HEK293 (cell line): ENCODE results near the gene STEAP1B.
A peak's percentile ranks its signal among the peaks of the same experiment; 100 is the strongest.
"Not testable (repeated sequence)": the region's sequence is repeated elsewhere in the genome, so short reads cannot be mapped to it uniquely, and the experiment has no call there.

Source experiments
- CTCF ChIA-PET: fragments of 350-600 bp; formaldehyde crosslinking; extraction: SDS; loops from one replicate; lab custom pipeline; 2021; ENCODE audit warnings: antibody characterized with exemption; lab: Yijun Ruan, JAX
- POLR2A ChIA-PET: fragments of 300-600 bp; formaldehyde crosslinking; extraction: SDS; loops from one replicate; lab custom pipeline; 2020; ENCODE audit warnings: antibody characterized with exemption, inconsistent platforms; lab: Yijun Ruan, JAX
- H3K27ac ChIP-seq: fragments of 200-500 bp; sonication (Bioruptor generic); 2 replicates; pipeline ENCODE4 v1.5.1; 2014; ENCODE audit warnings: low read depth, low read length, control low read depth, inconsistent platforms; ENCODE audit errors: extremely low read depth
- H3K36me3 ChIP-seq, 2 experiments: fragments of 200-500 bp in 1 of 2; sonication (Bioruptor generic) in 1 of 2; 1 replicate in 1 of 2; 2 replicates in 1 of 2; pipeline ENCODE4 v1.5.1; 2014 to 2017; ENCODE audit warnings: inconsistent platforms in 2 of 2, low read length in 2 of 2; ENCODE audit not compliant: control insufficient read depth in 2 of 2, insufficient read depth in 1 of 2
- H3K4me1 ChIP-seq: fragments of 200-500 bp; sonication (Bioruptor generic); 2 replicates; pipeline ENCODE4 v1.5.1; 2014; ENCODE audit warnings: mild to moderate bottlenecking, low read length, inconsistent platforms; ENCODE audit not compliant: control insufficient read depth, insufficient read depth
- H3K4me3 ChIP-seq: 2 replicates; pipeline ENCODE4 v1.5.1; 2011; ENCODE audit warnings: low read depth, mild to moderate bottlenecking, control low read depth, low read length, moderate library complexity
- H3K9me3 ChIP-seq: fragments of 200-500 bp; sonication (Bioruptor generic); 2 replicates; pipeline ENCODE4 v1.5.1; 2014; ENCODE audit warnings: low read depth, low read length, inconsistent platforms; ENCODE audit not compliant: control insufficient read depth, insufficient read depth
- ATF2 ChIP-seq: fragments of 450-650 bp; formaldehyde crosslinking; IDR thresholded peaks from 2 replicates; pipeline ENCODE4 v1.5.1; 2016; ENCODE audit warnings: missing biosample characterization, missing genetic modification characterization, low read depth
- ZNF654 ChIP-seq: fragments of 450-650 bp; formaldehyde crosslinking; IDR thresholded peaks from 2 replicates; pipeline ENCODE4 v1.5.1; 2016; ENCODE audit warnings: low read depth, missing biosample characterization, missing genetic modification characterization
- TF ChIP-seq, protein P1 (sequence below): fragments of 450-650 bp; formaldehyde crosslinking; IDR thresholded peaks from 2 replicates; pipeline ENCODE4 v1.5.1; 2016; ENCODE audit warnings: missing biosample characterization, missing genetic modification characterization, borderline replicate concordance

STEAP1B gene

DNA sequence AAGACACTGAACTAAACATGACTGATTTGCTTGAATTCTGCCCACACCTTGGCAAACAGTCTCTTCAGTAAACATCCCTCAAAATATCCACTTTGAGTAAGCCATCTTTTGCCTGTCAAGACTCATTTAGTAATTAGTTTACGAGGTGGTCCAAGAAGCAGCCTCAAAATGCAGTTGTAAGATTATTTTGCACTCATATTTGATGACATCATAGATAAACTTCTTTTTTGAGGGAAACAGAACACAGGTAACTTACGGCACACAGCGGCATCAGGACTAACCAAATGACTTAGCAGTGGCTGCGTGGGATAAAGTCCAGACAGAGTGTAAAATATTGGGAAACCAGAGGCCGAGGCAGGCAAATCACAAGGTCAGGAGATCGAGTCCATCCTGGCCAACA, 41.8 kb upstream of the STEAP1B start:
- no peak overlapping the region for H3K4me3 ChIP-seq
- CTCF ChIA-PET, result no interaction called here

DNA sequence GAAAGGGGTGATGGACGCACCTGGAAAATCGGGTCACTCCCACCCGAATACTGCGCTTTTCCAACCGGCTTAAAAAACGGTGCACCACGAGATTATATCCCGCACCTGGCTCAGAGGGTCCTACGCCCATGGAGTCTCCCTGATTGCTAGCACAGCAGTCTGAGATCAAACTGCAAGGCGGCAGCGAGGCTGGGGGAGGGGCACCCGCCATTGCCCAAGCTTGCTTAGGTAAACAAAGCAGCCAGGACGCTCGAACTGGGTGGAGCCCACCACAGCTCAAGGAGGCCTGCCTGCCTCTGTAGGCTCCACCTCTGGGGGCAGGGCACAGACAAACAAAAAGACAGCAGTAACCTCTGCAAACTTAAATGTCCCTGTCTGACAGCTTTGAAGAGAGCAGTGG, 28.5 kb upstream of the STEAP1B start:
- POLR2A ChIA-PET, H3K4me3 ChIP-seq, H3K36me3 ChIP-seq, H3K9me3 ChIP-seq, H3K4me1 ChIP-seq, H3K27ac ChIP-seq, CTCF ChIA-PET: not testable (repeated sequence)

More for the DNA sequence above, 41.8 kb upstream of the STEAP1B start:
- H3K9me3 ChIP-seq, result no peaks in the 10 kb centered on the region
- TF ChIP-seq, protein P1, sequence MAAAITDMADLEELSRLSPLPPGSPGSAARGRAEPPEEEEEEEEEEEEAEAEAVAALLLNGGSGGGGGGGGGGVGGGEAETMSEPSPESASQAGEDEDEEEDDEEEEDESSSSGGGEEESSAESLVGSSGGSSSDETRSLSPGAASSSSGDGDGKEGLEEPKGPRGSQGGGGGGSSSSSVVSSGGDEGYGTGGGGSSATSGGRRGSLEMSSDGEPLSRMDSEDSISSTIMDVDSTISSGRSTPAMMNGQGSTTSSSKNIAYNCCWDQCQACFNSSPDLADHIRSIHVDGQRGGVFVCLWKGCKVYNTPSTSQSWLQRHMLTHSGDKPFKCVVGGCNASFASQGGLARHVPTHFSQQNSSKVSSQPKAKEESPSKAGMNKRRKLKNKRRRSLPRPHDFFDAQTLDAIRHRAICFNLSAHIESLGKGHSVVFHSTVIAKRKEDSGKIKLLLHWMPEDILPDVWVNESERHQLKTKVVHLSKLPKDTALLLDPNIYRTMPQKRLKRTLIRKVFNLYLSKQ (tag by site-specific recombination), result no peak
- TF ChIP-seq ATF2 (tag by site-specific recombination), result peak; percentile 73
- H3K36me3 ChIP-seq, result no peaks in the 10 kb centered on the region
- POLR2A ChIA-PET, result no interaction called here
- H3K4me1 ChIP-seq, result peaks cover 9% of the 10 kb centered on the region
- no peak overlapping the region for H3K27ac ChIP-seq

DNA sequence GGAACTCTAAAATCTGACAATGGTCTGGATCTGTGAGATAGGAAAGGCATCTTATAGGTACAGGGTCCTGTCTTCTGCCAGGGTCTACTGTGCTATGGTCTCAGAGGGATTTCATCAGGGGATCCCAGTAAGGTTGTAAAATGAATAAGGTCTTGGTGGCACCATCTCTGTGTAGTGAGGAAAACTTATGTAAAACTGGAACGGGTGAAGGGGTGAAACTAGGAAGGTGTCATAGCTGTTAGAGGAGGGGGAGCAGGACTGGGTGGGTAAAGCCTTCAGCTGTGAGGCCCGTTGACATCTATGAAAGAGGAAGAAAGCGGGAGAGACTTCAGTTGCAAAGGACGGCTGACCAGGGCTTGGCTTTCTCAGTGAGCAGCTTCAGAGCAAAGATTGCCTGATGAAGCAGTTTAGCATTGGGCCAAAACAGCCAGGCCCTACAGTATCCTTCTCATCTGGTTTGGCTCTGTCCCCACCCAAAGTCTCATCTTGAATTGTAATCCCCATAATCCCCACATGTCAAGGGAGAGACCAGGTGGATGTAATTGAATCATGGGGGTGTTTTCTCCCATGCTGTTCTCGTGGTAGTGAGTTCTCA, 24.5 kb upstream of the STEAP1B start:
- POLR2A ChIA-PET, CTCF ChIA-PET, H3K4me3 ChIP-seq, H3K27ac ChIP-seq, H3K4me1 ChIP-seq, H3K9me3 ChIP-seq, H3K36me3 ChIP-seq: not testable (repeated sequence)

DNA sequence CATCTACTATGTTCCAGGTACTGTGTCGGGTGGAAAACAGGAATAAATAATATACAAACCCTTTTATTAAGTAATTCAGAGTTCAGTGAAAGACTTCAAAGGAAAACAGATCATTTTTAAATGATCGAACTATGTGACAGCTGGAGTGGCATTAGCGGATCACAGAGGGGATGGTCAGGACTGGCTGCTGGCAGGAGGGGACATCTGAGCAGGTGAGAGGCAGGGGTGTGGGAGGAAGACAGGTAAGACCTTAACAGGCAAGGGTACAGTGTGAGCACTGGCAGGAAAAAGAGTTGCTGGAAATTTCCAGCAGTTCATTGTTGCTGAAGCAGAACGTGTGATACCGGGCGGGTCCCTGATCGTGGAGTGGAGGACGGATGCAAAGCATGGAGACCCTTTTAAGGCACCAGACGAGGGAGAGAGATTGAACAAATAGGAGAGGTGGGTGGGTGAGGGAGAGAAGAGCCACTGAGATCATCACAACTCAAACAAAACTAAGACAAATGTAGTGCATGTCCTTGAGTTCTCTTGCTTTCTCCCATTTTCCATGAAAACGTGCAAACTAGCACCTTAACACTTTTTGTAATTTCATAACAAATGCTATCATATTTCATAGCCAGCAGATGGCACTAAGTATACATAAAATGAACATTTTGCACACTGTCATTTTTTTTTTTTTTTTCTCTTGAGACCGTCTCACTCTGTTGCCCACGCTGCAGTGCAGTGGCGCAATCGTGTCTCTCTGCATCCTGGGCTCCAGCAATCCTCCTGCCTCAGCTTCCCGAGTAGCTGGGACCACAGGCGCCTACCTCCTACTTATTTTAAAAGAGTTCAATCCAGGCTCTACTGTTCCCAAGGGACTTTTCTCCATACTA, 23.7 kb upstream of the STEAP1B start:
- CTCF ChIA-PET, result interaction anchor here (0.8 kb wide), 1 partner anchor 532 kb away, joined by 3 read pairs; no protein-coding TSS in a partner anchor
- POLR2A ChIA-PET, H3K36me3 ChIP-seq, H3K4me1 ChIP-seq, H3K9me3 ChIP-seq, H3K27ac ChIP-seq, H3K4me3 ChIP-seq: not testable (repeated sequence)
- TF ChIP-seq ZNF654 (tag by site-specific recombination), result 0 out of 2 replicates have a peak, but pooled peaks have one; percentile 23

- H3K9me3 ChIP-seq, H3K4me3 ChIP-seq, CTCF ChIA-PET, H3K4me1 ChIP-seq, H3K36me3 ChIP-seq, H3K27ac ChIP-seq, POLR2A ChIA-PET: not testable (repeated sequence)
These were observed 19.6 kb upstream of the STEAP1B start for GRCh38 chr7:22519560-22519959.

DNA sequence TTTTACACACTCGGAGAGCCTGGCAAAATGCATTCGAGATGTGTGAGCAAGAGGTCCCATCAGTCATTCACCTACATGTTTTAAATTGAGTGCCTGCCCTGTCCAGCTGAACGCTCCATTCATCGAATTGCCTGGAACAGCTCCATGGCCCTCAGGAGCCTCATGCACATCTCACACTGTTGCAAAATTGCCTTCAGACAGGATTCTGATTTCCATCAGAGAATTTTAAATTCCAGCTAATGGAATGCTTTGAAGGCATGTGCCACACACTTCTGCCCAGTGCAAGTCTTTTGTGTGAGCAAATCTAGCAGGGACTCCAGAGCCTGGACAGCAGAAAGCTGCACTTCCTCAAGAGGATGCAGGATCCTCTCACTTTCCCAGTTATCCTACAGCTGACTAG, 17.0 kb upstream of the STEAP1B start:
- H3K9me3 ChIP-seq, H3K4me1 ChIP-seq, H3K27ac ChIP-seq, H3K4me3 ChIP-seq, POLR2A ChIA-PET, CTCF ChIA-PET, H3K36me3 ChIP-seq: not testable (repeated sequence)

DNA sequence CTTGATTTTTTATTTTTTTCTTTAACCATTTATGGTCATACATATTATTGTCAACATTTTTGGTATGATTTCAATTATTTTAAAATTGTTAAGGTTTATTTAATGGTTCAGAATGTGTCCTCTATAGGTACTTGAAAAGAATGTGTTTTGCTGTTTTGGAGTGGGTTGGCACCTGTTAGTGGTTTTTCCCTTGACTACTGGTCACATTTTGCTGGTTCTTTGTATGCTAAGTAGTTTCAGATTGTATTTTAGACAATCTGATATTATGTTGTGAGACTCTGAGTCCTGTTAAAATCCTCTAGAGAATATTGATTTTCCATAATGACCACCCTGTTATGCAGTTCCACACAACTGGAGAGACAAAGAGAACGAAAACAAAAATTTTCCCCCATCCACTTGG, 15.0 kb upstream of the STEAP1B start:
- CTCF ChIA-PET, H3K27ac ChIP-seq, H3K9me3 ChIP-seq, H3K4me3 ChIP-seq, POLR2A ChIA-PET, H3K4me1 ChIP-seq, H3K36me3 ChIP-seq: not testable (repeated sequence)

DNA sequence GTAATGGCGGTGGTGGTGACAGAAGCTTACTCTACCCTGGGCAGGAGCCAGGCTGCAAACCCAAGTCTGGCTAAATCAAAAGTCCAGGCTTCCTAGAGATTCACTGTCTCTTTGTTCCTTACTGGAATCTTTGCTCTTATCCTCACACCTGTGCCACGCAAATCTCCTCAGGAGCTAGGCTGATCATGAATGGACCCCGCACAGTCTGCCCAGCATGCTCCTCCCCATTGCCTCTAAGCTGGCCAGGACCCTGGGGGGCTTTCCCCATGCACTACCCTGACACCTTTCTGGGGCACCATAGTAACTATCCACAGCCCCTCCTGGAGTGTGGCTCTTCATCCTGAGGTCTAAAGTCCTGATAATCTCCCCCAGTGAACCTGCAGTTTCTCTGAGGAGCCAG, 7.3 kb upstream of the STEAP1B start:
- H3K36me3 ChIP-seq, POLR2A ChIA-PET, H3K4me1 ChIP-seq, H3K9me3 ChIP-seq, H3K27ac ChIP-seq, H3K4me3 ChIP-seq, CTCF ChIA-PET: not testable (repeated sequence)

DNA sequence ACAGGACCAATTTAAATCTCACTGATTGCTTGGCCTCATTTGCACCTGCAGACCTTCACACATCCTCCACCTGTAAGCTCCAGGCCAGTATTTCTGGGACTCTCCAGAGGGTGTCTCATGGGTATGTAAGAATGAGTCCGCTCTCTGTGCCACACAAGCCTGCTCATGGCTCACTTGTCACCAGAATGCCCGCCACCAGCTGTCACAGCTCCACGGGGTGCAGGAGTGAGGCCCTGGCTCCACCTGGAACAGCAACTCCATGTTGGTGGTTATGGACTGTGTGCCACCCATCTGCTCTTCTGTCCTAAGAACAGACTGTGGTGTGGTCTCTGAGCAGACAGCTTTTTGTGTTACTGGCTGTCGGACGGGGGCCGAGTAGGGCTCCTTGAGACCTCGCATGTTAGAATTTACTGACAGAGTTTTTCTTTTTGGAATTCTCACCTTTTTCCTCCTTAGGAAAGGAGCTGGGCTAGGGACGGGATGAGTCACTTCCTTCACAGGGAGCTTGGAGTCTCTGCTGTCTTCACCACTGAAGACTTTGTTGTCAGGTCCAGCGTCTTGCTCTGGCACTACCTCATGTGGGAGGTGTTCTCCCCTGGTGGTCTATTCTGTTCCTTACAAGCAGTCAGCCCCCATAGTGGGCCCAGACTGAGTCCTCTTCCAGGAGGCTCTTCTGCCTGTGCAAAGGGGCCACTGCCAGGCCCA, 6.5 kb upstream of the STEAP1B start:
- CTCF ChIA-PET, H3K4me3 ChIP-seq, H3K4me1 ChIP-seq, POLR2A ChIA-PET, H3K36me3 ChIP-seq, H3K9me3 ChIP-seq, H3K27ac ChIP-seq: not testable (repeated sequence)
